GM23248 (cell line): Measurements from ENCODE around the gene DDC.

Experiments
- EZH2 ChIP-seq: fragments of 200-600 bp; sonication (generic); IDR thresholded peaks from 2 replicates; pipeline ENCODE4 v1.6.1; 2018; ENCODE audit warnings: antibody characterized with exemption, mild to moderate bottlenecking; ENCODE audit not compliant: insufficient read depth, poor library complexity, severe bottlenecking
- EZH2phosphoT487 ChIP-seq: fragments of 200-600 bp; sonication (generic); IDR thresholded peaks from 2 replicates; pipeline ENCODE4 v1.6.1; 2018; ENCODE audit warnings: antibody characterized with exemption, moderate library complexity, mild to moderate bottlenecking, low read depth; ENCODE audit not compliant: insufficient read depth

GRCh38 chr7:50488379-50488778 lies 76.8 kb downstream of the DDC start:
- no peak for TF ChIP-seq EZH2
- no peak for TF ChIP-seq EZH2phosphoT487
